GM10266 (cell line): ENCODE results near the gene KDM5C.

ENCODE experiments used
- DNase-seq: peaks from one replicate; pipeline ENCODE4 v3.0.0; 2012; ENCODE audit errors: extremely low spot score
- TF ChIP-seq, protein P1 (sequence below): IDR thresholded peaks from 2 replicates; pipeline ENCODE4 v1.5.1; 2012; ENCODE audit warnings: mild to moderate bottlenecking, low read depth; ENCODE audit not compliant: control insufficient read depth, insufficient read depth; ENCODE audit errors: missing control alignments

Gene KDM5C

DNA sequence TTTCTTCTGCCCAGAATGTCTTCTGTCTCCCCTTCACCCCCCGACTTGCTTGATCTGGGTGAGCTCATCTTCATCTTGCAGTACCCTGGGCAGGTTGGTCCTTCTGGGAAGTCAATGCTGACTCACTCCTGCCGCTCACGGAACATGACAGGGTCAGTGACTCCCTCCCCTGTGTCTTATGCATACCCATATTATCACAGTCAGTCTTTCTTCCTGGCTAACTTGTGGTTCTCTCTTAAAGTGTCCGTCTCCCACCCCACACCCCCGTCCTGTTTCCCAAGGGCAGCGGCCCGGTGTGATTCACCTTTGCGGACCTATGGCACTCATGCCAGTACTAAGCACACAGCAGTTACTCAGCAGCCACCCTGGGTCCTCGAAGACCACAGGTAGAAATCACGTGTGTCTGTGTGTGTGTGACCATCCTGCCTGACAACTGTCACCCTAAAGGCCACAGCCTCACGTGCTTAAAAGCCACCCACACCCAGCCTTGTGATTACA, 38.6 kb upstream of the KDM5C start:
- TF ChIP-seq, protein P1, sequence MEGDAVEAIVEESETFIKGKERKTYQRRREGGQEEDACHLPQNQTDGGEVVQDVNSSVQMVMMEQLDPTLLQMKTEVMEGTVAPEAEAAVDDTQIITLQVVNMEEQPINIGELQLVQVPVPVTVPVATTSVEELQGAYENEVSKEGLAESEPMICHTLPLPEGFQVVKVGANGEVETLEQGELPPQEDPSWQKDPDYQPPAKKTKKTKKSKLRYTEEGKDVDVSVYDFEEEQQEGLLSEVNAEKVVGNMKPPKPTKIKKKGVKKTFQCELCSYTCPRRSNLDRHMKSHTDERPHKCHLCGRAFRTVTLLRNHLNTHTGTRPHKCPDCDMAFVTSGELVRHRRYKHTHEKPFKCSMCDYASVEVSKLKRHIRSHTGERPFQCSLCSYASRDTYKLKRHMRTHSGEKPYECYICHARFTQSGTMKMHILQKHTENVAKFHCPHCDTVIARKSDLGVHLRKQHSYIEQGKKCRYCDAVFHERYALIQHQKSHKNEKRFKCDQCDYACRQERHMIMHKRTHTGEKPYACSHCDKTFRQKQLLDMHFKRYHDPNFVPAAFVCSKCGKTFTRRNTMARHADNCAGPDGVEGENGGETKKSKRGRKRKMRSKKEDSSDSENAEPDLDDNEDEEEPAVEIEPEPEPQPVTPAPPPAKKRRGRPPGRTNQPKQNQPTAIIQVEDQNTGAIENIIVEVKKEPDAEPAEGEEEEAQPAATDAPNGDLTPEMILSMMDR, result no peak
- no peak for DNase-seq

DNA sequence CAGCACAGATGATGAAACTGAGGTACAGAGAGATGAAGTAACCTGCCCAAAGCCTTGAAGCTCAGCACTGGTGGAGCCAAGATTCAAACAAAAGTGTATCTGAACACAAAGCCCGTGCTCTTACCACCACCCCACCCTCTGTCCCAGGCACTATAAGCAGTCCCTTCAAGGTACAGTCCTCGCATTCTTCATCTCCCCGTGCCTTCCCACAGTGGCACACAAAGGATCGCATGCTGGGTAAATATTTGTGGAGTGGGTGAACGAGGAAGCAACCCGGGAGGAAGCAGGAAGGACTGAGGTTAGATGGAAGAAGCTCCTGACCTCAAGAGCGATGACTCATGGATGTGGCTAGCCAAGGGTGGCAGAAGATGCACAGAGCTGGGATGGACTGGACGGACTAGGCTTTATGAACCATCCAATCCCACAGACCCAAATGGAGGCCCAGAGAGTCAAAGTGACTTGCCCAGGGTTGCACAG, 37.9 kb upstream of the KDM5C start:
- TF ChIP-seq, protein P1, result no peak
- DNase-seq, result no peak

DNA sequence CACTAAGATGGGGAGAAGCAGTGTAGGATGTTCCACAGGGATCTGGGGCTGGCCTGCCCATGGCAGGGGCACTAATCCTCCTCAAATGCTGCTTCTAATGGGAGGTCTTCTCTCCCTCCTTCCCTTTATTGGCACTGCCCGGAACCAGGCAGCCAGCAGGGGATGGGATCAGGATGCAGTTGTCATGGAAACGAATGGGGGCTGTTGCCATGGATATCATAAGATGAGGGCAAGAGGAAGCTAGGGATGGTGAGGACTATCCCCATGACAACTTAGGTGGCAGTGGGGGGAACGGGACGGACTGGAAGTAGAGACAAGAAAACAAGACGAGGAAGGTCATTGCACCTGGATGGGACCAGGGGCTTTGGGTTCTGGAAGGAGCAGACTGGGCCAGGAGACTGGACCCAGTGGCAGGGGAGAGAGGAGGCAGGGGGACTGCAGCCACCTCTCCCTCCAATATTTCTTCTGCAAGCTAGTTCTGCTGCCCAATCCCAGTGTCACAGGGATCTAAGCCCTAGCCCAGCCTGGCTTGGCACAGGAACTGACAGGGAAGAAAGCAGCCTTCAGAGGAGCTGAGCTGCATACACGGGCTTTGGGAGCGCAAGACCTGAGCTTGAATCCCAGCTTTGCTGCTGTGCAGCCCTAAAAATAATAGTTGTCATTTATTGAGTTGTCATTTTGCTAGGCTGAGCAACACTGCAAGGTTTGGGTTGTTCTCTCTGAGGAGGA, 37.3 kb upstream of the KDM5C start:
- no peak for DNase-seq
- TF ChIP-seq, protein P1, result no peak

DNA sequence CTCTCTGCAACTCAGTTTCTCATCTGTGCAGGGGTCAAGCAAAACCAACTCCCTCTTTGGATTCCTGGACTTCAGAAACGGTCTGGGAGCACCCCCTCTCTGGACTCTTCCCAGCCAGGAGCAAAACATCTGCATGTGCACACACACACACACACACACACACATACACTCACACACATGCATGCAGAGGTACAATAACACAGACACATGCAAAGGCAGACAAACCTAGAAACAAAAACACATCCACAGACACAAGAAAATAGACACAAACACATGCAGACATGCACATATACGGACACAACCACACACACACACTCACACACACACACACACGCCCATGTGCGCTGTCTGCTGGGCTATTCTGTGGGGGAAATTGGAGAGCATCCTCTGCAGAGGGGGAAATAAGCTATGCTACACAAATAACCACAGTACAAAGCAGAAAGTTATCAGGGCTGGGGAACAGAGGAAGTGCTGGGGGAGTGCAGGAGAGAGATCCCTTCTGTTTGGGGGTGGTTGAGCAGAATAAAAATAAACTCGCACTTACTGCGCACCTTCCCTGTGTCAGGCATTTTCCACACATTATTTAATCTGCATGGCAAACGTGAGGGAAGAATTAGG, 36.5 kb upstream of the KDM5C start:
- TF ChIP-seq, protein P1, result no peak
- no peak for DNase-seq

DNA sequence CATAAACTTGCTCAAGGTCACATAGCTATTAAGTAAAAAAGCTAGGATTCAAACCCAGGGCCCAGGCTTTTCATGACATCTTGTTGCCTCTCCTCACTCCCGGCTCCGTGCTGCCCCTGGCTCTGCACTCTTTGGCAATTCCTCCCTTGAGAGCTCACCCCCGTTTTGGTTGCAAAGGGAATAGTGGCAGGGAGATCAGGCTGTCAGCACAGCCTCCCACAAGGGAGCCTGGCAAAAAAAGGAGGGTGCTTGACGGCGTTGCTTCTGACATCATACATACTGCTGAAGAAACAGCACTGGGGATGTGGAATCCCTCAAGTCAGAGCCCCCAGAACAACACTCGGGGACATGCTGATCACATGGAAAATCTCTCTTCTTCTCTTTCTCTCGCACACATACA, 35.8 kb upstream of the KDM5C start:
- TF ChIP-seq, protein P1, result no peak
- no peak for DNase-seq

DNA sequence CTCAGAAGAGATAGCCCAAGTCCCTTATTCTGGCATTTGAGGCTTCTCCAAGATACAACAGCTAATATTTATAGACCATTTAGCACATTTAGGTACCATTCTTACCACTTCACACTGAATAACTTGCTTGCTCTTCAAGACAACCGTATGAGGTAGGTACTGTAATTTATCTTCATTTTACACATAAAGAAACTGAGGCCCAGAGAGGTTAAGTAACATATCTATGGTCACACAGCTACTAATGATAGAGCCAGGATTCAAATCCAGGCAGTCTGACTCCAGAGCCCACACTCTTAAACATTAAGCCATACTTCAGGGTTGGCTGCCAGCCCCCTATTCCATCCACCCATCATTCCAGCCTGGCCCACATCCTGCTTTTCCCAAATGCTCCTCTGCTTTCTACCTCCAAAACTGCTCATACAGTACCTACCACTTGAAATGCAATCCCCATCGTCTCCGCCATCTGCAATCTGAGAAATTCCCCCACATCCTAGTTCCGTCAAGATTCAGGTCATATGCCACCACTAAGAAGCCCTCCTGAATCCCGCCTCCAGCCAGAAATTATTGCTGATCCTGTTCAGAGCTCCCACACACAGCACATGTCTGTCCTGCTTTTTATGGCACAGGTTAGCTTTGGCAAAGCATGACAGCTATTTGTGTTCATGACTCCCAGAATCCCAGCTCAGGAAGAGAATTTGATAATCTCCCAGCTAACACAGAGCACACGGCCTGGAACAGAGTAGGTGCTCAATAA, 32.8 kb upstream of the KDM5C start:
- TF ChIP-seq, protein P1, result no peak

More for the DNA sequence above, 32.8 kb upstream of the KDM5C start:
- DNase-seq, result no peak
